CD4-positive, alpha-beta memory T cell (primary cell): ENCODE measurements around the gene FOXP4. TPM values are rescaled to one million over a fixed set of nuclear protein-coding genes. Genes with fewer than 3 reads are reported as not detected.

Experiments used
- CTCF ChIA-PET: fragments of 350-600 bp; sonication (Branson Sonifier 250); formaldehyde crosslinking; loops from one replicate; lab custom pipeline; 2021; ENCODE audit warnings: inconsistent platforms; ENCODE audit not compliant: partially characterized antibody; lab: Charles Lee
- POLR2A ChIA-PET: fragments of 350-600 bp; sonication (Branson Sonifier 250); formaldehyde crosslinking; loops from one replicate; lab custom pipeline; 2021; ENCODE audit not compliant: partially characterized antibody; lab: Charles Lee
- DNase-seq, 5 donors: peaks; one replicate each; pipeline versions ENCODE4 v3.0.0 to v3.0.0-alpha.2; 2020 to 2022; ENCODE audit warnings: mixed read lengths in 1 of 5
- H3K27ac ChIP-seq: one replicate; pipeline ENCODE4 v1.7.0; 2013; ENCODE audit warnings: low read depth, low read length
- H3K27me3 ChIP-seq: 2 replicates; pipeline ENCODE4 v1.7.0; 2013; ENCODE audit warnings: mild to moderate bottlenecking, low read length, moderate library complexity; ENCODE audit not compliant: insufficient read depth
- H3K36me3 ChIP-seq: 2 replicates; pipeline ENCODE4 v1.7.0; 2013; ENCODE audit warnings: mild to moderate bottlenecking, low read length, moderate library complexity; ENCODE audit not compliant: insufficient read depth
- H3K4me1 ChIP-seq: 2 replicates; pipeline ENCODE4 v1.7.0; 2013; ENCODE audit warnings: mild to moderate bottlenecking, low read length, moderate library complexity; ENCODE audit not compliant: insufficient read depth
- H3K4me3 ChIP-seq, 2 donors: one replicate each; pipeline ENCODE4 v1.7.0; 2013; ENCODE audit warnings: low read length in 2 of 2, mild to moderate bottlenecking in 1 of 2
- H3K9me3 ChIP-seq, 2 donors: one replicate each; pipeline ENCODE4 v1.7.0; 2013; ENCODE audit warnings: low read length in 2 of 2, control low read depth in 1 of 2; ENCODE audit not compliant: control insufficient read depth in 1 of 2
- H3K27ac Mint-ChIP-seq, 7 donors: one replicate each; pipeline ENCODE4 v1.8.0; 2020 to 2021; ENCODE audit warnings: mixed read lengths in 7 of 7, mild to moderate bottlenecking in 6 of 7, inconsistent platforms in 3 of 7, moderate library complexity in 3 of 7
- H3K27me3 Mint-ChIP-seq, 2 donors: one replicate each; pipeline ENCODE4 v1.8.0; 2020 to 2021; ENCODE audit warnings: mixed read lengths in 2 of 2
- H3K36me3 Mint-ChIP-seq, 2 donors: one replicate each; pipeline ENCODE4 v1.8.0; 2020 to 2021; ENCODE audit warnings: mixed read lengths in 2 of 2, inconsistent platforms in 1 of 2, mild to moderate bottlenecking in 1 of 2
- H3K4me1 Mint-ChIP-seq, 4 donors: one replicate each; pipeline ENCODE4 v1.8.0; 2020 to 2021; ENCODE audit warnings: mixed read lengths in 4 of 4, mild to moderate bottlenecking in 1 of 4
- H3K4me3 Mint-ChIP-seq, 8 donors: one replicate each; pipeline ENCODE4 v1.8.0; 2020 to 2021; ENCODE audit warnings: mixed read lengths in 8 of 8, mild to moderate bottlenecking in 7 of 8, moderate library complexity in 6 of 8, inconsistent platforms in 3 of 8
- H3K9me3 Mint-ChIP-seq, 8 donors: one replicate each; pipeline ENCODE4 v1.8.0; 2020 to 2021; ENCODE audit warnings: mixed read lengths in 8 of 8, mild to moderate bottlenecking in 5 of 8, inconsistent platforms in 3 of 8, moderate library complexity in 1 of 8
- intact Hi-C: fragments of 100-400 bp; cut with micrococcal nuclease; formaldehyde crosslinking; loops from one replicate; pipeline ENCODE4 v1.15.1; 2023
- polyA plus RNA-seq, 2 donors: library from polyadenylated mRNA; unstranded; fragments of 300-500 nt; fragmentation: Illumina TruSeq; gene quantifications; one replicate each; pipeline ENCODE4 v1.2.3, GENCODE V29; 2021
- total RNA-seq, 2 experiments: library from RNA; stranded (reverse); gene quantifications; one replicate each; pipeline ENCODE4 v1.2.3, GENCODE V29; 2021

FOXP4 gene
- total and polyA plus RNA-seq, 4 experiments from 2014 or later: 0.08 to 7.8 (median 4.5) TPM

- peaks cover 20 to 36% of the 10 kb centered on the region in 2 donors for H3K36me3 Mint-ChIP-seq
- H3K4me3 Mint-ChIP-seq: no peak overlapping the region
- Histone ChIP-seq H3K4me1 (no peaks in the 10 kb centered on the region), H3K36me3 (no peaks in the 10 kb centered on the region), H3K27me3 (no peaks in the 10 kb centered on the region), H3K4me3 (no peak overlapping the region), H3K27ac (no peak overlapping the region), H3K9me3 (no peaks in the 10 kb centered on the region)
- ChIA-PET POLR2A (no interaction called here), CTCF (interaction anchor here (1.7 kb wide), 1 partner anchor 34 kb away, joined by 6 read pairs; no protein-coding TSS in a partner anchor)
- no peaks in the 10 kb centered on the region for H3K9me3 Mint-ChIP-seq
- H3K27me3 Mint-ChIP-seq: no peaks in the 10 kb centered on the region
- no peak for DNase-seq
- intact Hi-C loops: no loop called here
- peak overlapping the region in 1 of 7 donors; percentile 10 for H3K27ac Mint-ChIP-seq
- H3K4me1 Mint-ChIP-seq: peaks cover 0 to 6% (median under 1%) of the 10 kb centered on the region in 4 donors
These were observed 22.6 kb downstream of the FOXP4 start for GRCh38 chr6:41568585-41569384.

GRCh38 chr6:41570259-41570615, 24.1 kb downstream of the FOXP4 start:
- no peak overlapping the region for H3K27ac ChIP-seq
- no peaks in the 10 kb centered on the region for H3K27me3 Mint-ChIP-seq
- H3K27ac Mint-ChIP-seq: no peak overlapping the region
- H3K9me3 ChIP-seq: no peaks in the 10 kb centered on the region
- H3K4me1 ChIP-seq: no peaks in the 10 kb centered on the region
- intact Hi-C loops: no loop called here
- peaks cover 14 to 36% of the 10 kb centered on the region in 2 donors for H3K36me3 Mint-ChIP-seq
- no peaks in the 10 kb centered on the region for H3K9me3 Mint-ChIP-seq
- H3K4me3 Mint-ChIP-seq: no peak overlapping the region
- ChIA-PET POLR2A (no interaction called here), CTCF (interaction anchor here (1.6 to 1.7 kb wide), 2 partner anchors 33 to 146 kb away, joined by 3 to 6 read pairs; no protein-coding TSS in a partner anchor)
- H3K27me3 ChIP-seq: no peaks in the 10 kb centered on the region
- H3K4me1 Mint-ChIP-seq: peaks cover 0 to 4% (median 1%) of the 10 kb centered on the region in 4 donors
- H3K36me3 ChIP-seq: no peaks in the 10 kb centered on the region
- no peak overlapping the region for H3K4me3 ChIP-seq
- DNase-seq: no peak

- H3K36me3 ChIP-seq: no peaks in the 10 kb centered on the region
- Mint-ChIP-seq H3K4me3 (no peak overlapping the region), H3K36me3 (peaks cover 7 to 26% of the 10 kb centered on the region in 2 donors), H3K27me3 (no peaks in the 10 kb centered on the region), H3K4me1 (peaks cover 0 to 4% (median 1%) of the 10 kb centered on the region in 4 donors), H3K9me3 (no peaks in the 10 kb centered on the region), H3K27ac (peak overlapping the region in 2 of 7 donors; percentile 30 to 52)
- intact Hi-C loops: no loop called here
- H3K9me3 ChIP-seq: no peaks in the 10 kb centered on the region
- H3K4me3 ChIP-seq: no peak overlapping the region
- ChIA-PET CTCF (interaction anchor here (1.6 kb wide), 1 partner anchor 147 kb away, joined by 3 read pairs; no protein-coding TSS in a partner anchor), POLR2A (no interaction called here)
- no peak for DNase-seq
- no peaks in the 10 kb centered on the region for H3K4me1 ChIP-seq
- H3K27me3 ChIP-seq: no peaks in the 10 kb centered on the region
- H3K27ac ChIP-seq: no peak overlapping the region
These were observed 25.0 kb downstream of the FOXP4 start for GRCh38 chr6:41571021-41571780.

- Mint-ChIP-seq H3K27me3 (no peaks in the 10 kb centered on the region), H3K4me3 (no peak overlapping the region), H3K9me3 (no peaks in the 10 kb centered on the region), H3K36me3 (peaks cover 5 to 14% of the 10 kb centered on the region in 2 donors), H3K27ac (no peak overlapping the region), H3K4me1 (peaks cover 0 to 4% (median 1%) of the 10 kb centered on the region in 4 donors)
- Histone ChIP-seq H3K9me3 (no peaks in the 10 kb centered on the region), H3K4me3 (no peak overlapping the region), H3K36me3 (no peaks in the 10 kb centered on the region), H3K4me1 (peaks cover 5% of the 10 kb centered on the region), H3K27me3 (no peaks in the 10 kb centered on the region), H3K27ac (no peak overlapping the region)
- intact Hi-C loops: no loop called here
- CTCF ChIA-PET: no interaction called here
- DNase-seq: no peak
- POLR2A ChIA-PET: no interaction called here
These were observed 26.4 kb downstream of the FOXP4 start for GRCh38 chr6:41572613-41573012.

- intact Hi-C loops: no loop called here
- DNase-seq: no peak
- H3K9me3 Mint-ChIP-seq: no peaks in the 10 kb centered on the region
- H3K9me3 ChIP-seq: no peaks in the 10 kb centered on the region
- no peak overlapping the region for H3K27ac ChIP-seq
- no peaks in the 10 kb centered on the region for H3K27me3 ChIP-seq
- ChIA-PET POLR2A (no interaction called here), CTCF (no interaction called here)
- no peak overlapping the region for H3K27ac Mint-ChIP-seq
- no peak overlapping the region for H3K4me3 ChIP-seq
- H3K4me1 ChIP-seq: peaks cover 5% of the 10 kb centered on the region
- H3K4me3 Mint-ChIP-seq: no peak overlapping the region
- peaks cover 8 to 15% of the 10 kb centered on the region in 2 donors for H3K36me3 Mint-ChIP-seq
- no peaks in the 10 kb centered on the region for H3K27me3 Mint-ChIP-seq
- H3K4me1 Mint-ChIP-seq: peaks cover 0 to 5% (median 3%) of the 10 kb centered on the region in 4 donors
- no peaks in the 10 kb centered on the region for H3K36me3 ChIP-seq
These were observed 27.1 kb downstream of the FOXP4 start for GRCh38 chr6:41573276-41573675.

- Mint-ChIP-seq H3K27me3 (no peaks in the 10 kb centered on the region), H3K4me3 (no peak overlapping the region), H3K27ac (no peak overlapping the region), H3K36me3 (peaks cover 9 to 16% of the 10 kb centered on the region in 2 donors), H3K4me1 (peaks cover 0 to 5% (median 3%) of the 10 kb centered on the region in 4 donors), H3K9me3 (no peaks in the 10 kb centered on the region)
- ChIA-PET POLR2A (no interaction called here), CTCF (no interaction called here)
- no peak for DNase-seq
- no peak overlapping the region for H3K27ac ChIP-seq
- no peaks in the 10 kb centered on the region for H3K36me3 ChIP-seq
- H3K27me3 ChIP-seq: no peaks in the 10 kb centered on the region
- no peaks in the 10 kb centered on the region for H3K9me3 ChIP-seq
- H3K4me3 ChIP-seq: no peak overlapping the region
- intact Hi-C loops: no loop called here
- H3K4me1 ChIP-seq: peaks cover 5% of the 10 kb centered on the region
These were observed 27.8 kb downstream of the FOXP4 start for GRCh38 chr6:41573985-41574384.

- Histone ChIP-seq H3K36me3 (no peaks in the 10 kb centered on the region), H3K4me3 (no peak overlapping the region), H3K9me3 (no peaks in the 10 kb centered on the region), H3K4me1 (peaks cover 5% of the 10 kb centered on the region), H3K27me3 (no peaks in the 10 kb centered on the region), H3K27ac (no peak overlapping the region)
- DNase-seq: no peak
- POLR2A ChIA-PET: no interaction called here
- CTCF ChIA-PET: no interaction called here
- Mint-ChIP-seq H3K27ac (no peak overlapping the region), H3K4me3 (no peak overlapping the region), H3K9me3 (no peaks in the 10 kb centered on the region), H3K4me1 (peaks cover 0 to 5% (median 3%) of the 10 kb centered on the region in 4 donors), H3K36me3 (peaks cover 4 to 15% of the 10 kb centered on the region in 2 donors), H3K27me3 (no peaks in the 10 kb centered on the region)
- intact Hi-C loops: no loop called here
These were observed 29.4 kb downstream of the FOXP4 start for GRCh38 chr6:41575598-41575997.
